ENCODE measurements around the gene IL36A. TPM values are rescaled to one million over a fixed set of nuclear protein-coding genes. Genes with fewer than 3 reads are reported as not detected.

Gene IL36A
- total RNA-seq, 1 experiment from 2014 or later = not detected

- H3K18ac ChIP-seq (ENCODE audit: insufficient read length, low read depth, low read length) = no peak overlapping the region
- H3T11ph ChIP-seq (ENCODE audit: low read length) = no peak overlapping the region
- no peak overlapping the region for H3K14ac ChIP-seq (ENCODE audit: insufficient read depth, low read length)
- H2AK5ac ChIP-seq (ENCODE audit: insufficient read length, low read length) = no peak overlapping the region
- H3K56ac ChIP-seq (ENCODE audit: insufficient read length, low read depth, low read length) = no peak overlapping the region
- H3K4me2 ChIP-seq (ENCODE audit: insufficient read depth, insufficient read length, low read length) = no peak overlapping the region
- Mint-ChIP-seq H3K27me3 (ENCODE audit: low read depth) (peaks cover 5% of the 10 kb centered on the region), H3K4me3 (no peak overlapping the region), H3K4me1 (no peaks in the 10 kb centered on the region), H3K27ac (no peak overlapping the region), H3K36me3 (ENCODE audit: insufficient read depth in 1 of 3, low read depth in 3 of 3) (peaks cover 0 to 2% (median 0%) of the 10 kb centered on the region in 3 experiments; a peak in 1 of 7 replicates), H3K9me3 (peaks cover 30 to 77% of the 10 kb centered on the region in 2 experiments)
- no peak overlapping the region for H4K8ac ChIP-seq (replicated peaks; ENCODE audit: insufficient read length, low read depth, low read length)
- H3K4ac ChIP-seq (ENCODE audit: low read depth, low read length) = no peak overlapping the region
- H2BK20ac ChIP-seq (ENCODE audit: low read depth, low read length, poor library complexity, severe bottlenecking) = no peak overlapping the region
- no peak overlapping the region for H2BK15ac ChIP-seq (ENCODE audit: low read depth, low read length)
- no peak overlapping the region for H4K5ac ChIP-seq (ENCODE audit: insufficient read length, low read depth, low read length)
- H3K23me2 ChIP-seq (ENCODE audit: insufficient read length, low read depth, low read length, poor library complexity, severe bottlenecking) = no peaks in the 10 kb centered on the region
- H3K79me2 ChIP-seq (ENCODE audit: insufficient read depth, low read length) = no peaks in the 10 kb centered on the region
- H4K91ac ChIP-seq (ENCODE audit: insufficient read length, low read depth, low read length) = no peak overlapping the region
- no peak for TF ChIP-seq CTCF (conservative IDR thresholded peaks at IDR 0.05)
- H3K9me3 ChIP-seq (ENCODE audit: control insufficient read depth, low read depth, low read length) = no peaks in the 10 kb centered on the region
- no peak overlapping the region for H2BK5ac ChIP-seq (ENCODE audit: insufficient read length, low read length)
- no peak overlapping the region for H2BK120ac ChIP-seq (ENCODE audit: low read depth, low read length, poor library complexity, severe bottlenecking)
- H3K23ac ChIP-seq (ENCODE audit: insufficient read length, low read depth, low read length) = no peak overlapping the region
- no peak overlapping the region for H3K9ac ChIP-seq (ENCODE audit: extremely low read depth, insufficient read length, low read length)
- H3K79me1 ChIP-seq (ENCODE audit: insufficient read depth, low read depth, low read length, poor library complexity, severe bottlenecking) = no peaks in the 10 kb centered on the region
- H3K27ac ChIP-seq (ENCODE audit: insufficient read length, low read depth, low read length) = no peak overlapping the region
- no peak for DNase-seq
- no peak overlapping the region for H2BK12ac ChIP-seq (ENCODE audit: insufficient read length, low read depth, low read length)
- no peak overlapping the region for H2AFZ ChIP-seq (ENCODE audit: low read length)
- H3K27me3 ChIP-seq (ENCODE audit: insufficient read depth, low read length) = no peaks in the 10 kb centered on the region
- no peaks in the 10 kb centered on the region for H3K4me1 ChIP-seq (ENCODE audit: insufficient read depth, low read length)
- no peaks in the 10 kb centered on the region for H4K20me1 ChIP-seq (ENCODE audit: control insufficient read depth, insufficient read depth, insufficient read length)
These were observed 11.4 kb upstream of the IL36A start for GRCh38 chr2:112993831-112994230.
